ENCODE results near the gene SLC35E2B. TPM values are rescaled to one million over a fixed set of nuclear protein-coding genes. Genes with fewer than 3 reads are reported as not detected.

The SLC35E2B gene
- total and polyA plus RNA-seq, 2 of the 8 experiments (the other 6 are each of a cell fraction or from before 2014, with no cell fraction given), result 25.9 to 46.7 TPM

- TF ChIP-seq CHD7 (IDR thresholded peaks at IDR 0.05; ENCODE audit: insufficient replicate concordance, low read length) (no peak), POLR2AphosphoS5 (IDR thresholded peaks at IDR 0.05; ENCODE audit: low read depth, low read length) (no peak), POLR2A (IDR thresholded peaks at IDR 0.05; ENCODE audit: control extremely low read depth in 1 of 2, low read depth in 2 of 2, low read length in 2 of 2) (no peak)
Measured at GRCh38 chr1:1627261-1627828, 65.2 kb downstream of the SLC35E2B start (continued).

Data from H1 (cell line).